Left lung (tissue), 10 donors: ENCODE data around the gene TOX2. TPM values are rescaled to one million over a fixed set of nuclear protein-coding genes. Genes with fewer than 3 reads are reported as not detected.

Experiments
- ATAC-seq: fragments of 200-7000 bp; cut with Tn5 transposase; one replicate; pipeline ENCODE4 v1.9.1; 2020; ENCODE audit warnings: moderate library complexity
- DNase-seq, 4 donors: peaks; one replicate each; pipeline ENCODE4 v3.0.0-alpha.2; 2013 to 2020
- H3K27ac ChIP-seq, 2 donors: fragments of 200-600 bp; sonication (generic) in 1 of 2; one replicate each; pipeline versions ENCODE4 v1.5.0 to v1.8.0; 2020 to 2021
- H3K27me3 ChIP-seq, 2 donors: fragments of 200-600 bp; sonication (generic) in 1 of 2; one replicate each; pipeline versions ENCODE4 v1.5.0 to v1.8.0; 2020 to 2021
- H3K36me3 ChIP-seq, 2 donors: fragments of 200-600 bp; sonication (generic) in 1 of 2; one replicate each; pipeline versions ENCODE4 v1.5.0 to v1.8.0; 2020 to 2021
- H3K4me1 ChIP-seq, 2 donors: fragments of 200-600 bp; one replicate each; pipeline ENCODE4 v1.8.0; 2021
- H3K4me3 ChIP-seq, 2 donors: fragments of 200-600 bp; sonication (generic) in 1 of 2; one replicate each; pipeline versions ENCODE4 v1.5.0 to v1.8.0; 2020 to 2021; ENCODE audit warnings: mild to moderate bottlenecking in 1 of 2
- H3K9me3 ChIP-seq, 2 donors: fragments of 200-600 bp; sonication (generic) in 1 of 2; one replicate each; pipeline versions ENCODE4 v1.5.0 to v1.8.0; 2020 to 2021
- intact Hi-C, 2 donors: fragments of 100-400 bp; cut with DNase I; formaldehyde crosslinking; loops; one replicate each; pipeline versions ENCODE4 v1.11.2 to v1.14.2; 2022
- polyA plus RNA-seq, 6 donors: library from polyadenylated mRNA; unstranded; fragments of 120-200 nt; gene quantifications; one replicate each; pipeline ENCODE4 v1.2.1, GENCODE V29; 2013; ENCODE audit not compliant: insufficient read length in 6 of 6
- total RNA-seq, 2 donors: library from RNA; stranded (reverse); fragmentation: NEBNext Ultra II Directional; extraction: Animal tissue kit (Norgen Biotek cat#: 25700); gene quantifications; one replicate each; pipeline ENCODE4 v1.2.1, GENCODE V29; 2021
- TF ChIP-seq, protein P1 (sequence below), 2 donors: fragments of 200-600 bp; sonication (generic) in 1 of 2; IDR thresholded peaks; one replicate each; pipeline versions ENCODE4 v1.5.0 to v1.8.0; 2021; ENCODE audit warnings: antibody characterized with exemption in 2 of 2
- donor health status: DM: no; HTN: yes; CAD: no.
- donor health status: DM: no; HTN: no; CAD: no.

Gene TOX2
- total and polyA plus RNA-seq, 8 donors = 14.5 to 61.1 (median 41.3) TPM

- TF ChIP-seq, protein P1, sequence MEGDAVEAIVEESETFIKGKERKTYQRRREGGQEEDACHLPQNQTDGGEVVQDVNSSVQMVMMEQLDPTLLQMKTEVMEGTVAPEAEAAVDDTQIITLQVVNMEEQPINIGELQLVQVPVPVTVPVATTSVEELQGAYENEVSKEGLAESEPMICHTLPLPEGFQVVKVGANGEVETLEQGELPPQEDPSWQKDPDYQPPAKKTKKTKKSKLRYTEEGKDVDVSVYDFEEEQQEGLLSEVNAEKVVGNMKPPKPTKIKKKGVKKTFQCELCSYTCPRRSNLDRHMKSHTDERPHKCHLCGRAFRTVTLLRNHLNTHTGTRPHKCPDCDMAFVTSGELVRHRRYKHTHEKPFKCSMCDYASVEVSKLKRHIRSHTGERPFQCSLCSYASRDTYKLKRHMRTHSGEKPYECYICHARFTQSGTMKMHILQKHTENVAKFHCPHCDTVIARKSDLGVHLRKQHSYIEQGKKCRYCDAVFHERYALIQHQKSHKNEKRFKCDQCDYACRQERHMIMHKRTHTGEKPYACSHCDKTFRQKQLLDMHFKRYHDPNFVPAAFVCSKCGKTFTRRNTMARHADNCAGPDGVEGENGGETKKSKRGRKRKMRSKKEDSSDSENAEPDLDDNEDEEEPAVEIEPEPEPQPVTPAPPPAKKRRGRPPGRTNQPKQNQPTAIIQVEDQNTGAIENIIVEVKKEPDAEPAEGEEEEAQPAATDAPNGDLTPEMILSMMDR (IDR thresholded peaks at IDR 0.05) = no peak
- ATAC-seq (no peak), DNase-seq (no peak)
- H3K27me3 ChIP-seq = no peaks in the 10 kb centered on the region
- no peaks in the 10 kb centered on the region for H3K4me1 ChIP-seq
- no peak overlapping the region for H3K27ac ChIP-seq
- no peaks in the 10 kb centered on the region for H3K9me3 ChIP-seq
- intact Hi-C loops = no loop called here
- H3K36me3 ChIP-seq = no peaks in the 10 kb centered on the region
- H3K4me3 ChIP-seq = no peak overlapping the region
Observed at GRCh38 chr20:44030394-44030793, 115.7 kb downstream of the TOX2 start.

- Histone ChIP-seq H3K27me3 (no peaks in the 10 kb centered on the region), H3K4me3 (no peak overlapping the region), H3K9me3 (no peaks in the 10 kb centered on the region), H3K27ac (no peak overlapping the region), H3K4me1 (no peaks in the 10 kb centered on the region), H3K36me3 (no peaks in the 10 kb centered on the region)
- DNase-seq (no peak), ATAC-seq (no peak)
- intact Hi-C loops = no loop called here
- TF ChIP-seq, protein P1 (IDR thresholded peaks at IDR 0.05) = no peak
Observed at GRCh38 chr20:44031001-44031574, 116.4 kb downstream of the TOX2 start.

DNA sequence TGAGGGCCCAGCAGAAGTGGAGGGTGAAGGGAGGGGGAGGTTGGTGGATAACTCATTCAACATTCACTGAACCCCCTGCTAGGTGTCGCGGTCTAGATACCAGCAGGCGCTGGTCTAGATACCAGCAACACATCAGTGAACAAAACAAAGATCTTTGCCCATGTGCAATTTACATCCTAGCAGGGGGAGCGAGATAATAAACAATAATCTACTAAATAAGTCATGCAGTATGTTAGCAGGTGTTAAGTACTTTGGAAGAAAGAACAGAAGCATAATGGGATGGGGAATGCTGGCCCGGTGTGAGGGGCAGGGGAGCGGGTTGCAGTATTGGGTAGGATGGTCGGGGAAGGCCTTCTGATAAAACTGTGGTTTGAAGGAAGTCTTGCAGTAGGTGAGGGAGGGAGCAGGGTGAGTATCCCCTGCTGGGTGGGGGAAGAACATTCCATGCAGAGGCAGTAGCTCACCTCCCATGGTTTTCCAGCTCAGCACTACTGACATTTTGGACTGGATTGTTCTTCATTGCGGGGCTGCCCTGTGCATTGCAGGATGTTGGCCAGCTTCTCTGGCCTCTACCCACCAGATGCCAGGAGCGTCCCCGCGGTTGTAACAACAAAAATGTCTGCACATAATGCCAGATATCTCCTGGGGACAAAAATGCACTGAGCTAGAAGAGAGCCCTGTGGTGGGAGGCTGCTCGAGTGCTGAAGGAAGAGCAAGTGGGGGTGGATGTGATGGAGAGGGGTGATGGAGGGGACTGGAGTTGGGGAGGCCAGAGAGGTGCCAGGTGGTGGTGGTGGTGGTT, 117.3 kb downstream of the TOX2 start:
- Histone ChIP-seq H3K4me1 (no peaks in the 10 kb centered on the region), H3K9me3 (no peaks in the 10 kb centered on the region), H3K27me3 (no peaks in the 10 kb centered on the region), H3K4me3 (no peak overlapping the region), H3K27ac (no peak overlapping the region), H3K36me3 (no peaks in the 10 kb centered on the region)
- ATAC-seq = no peak
- intact Hi-C loops = no loop called here
- TF ChIP-seq, protein P1 (IDR thresholded peaks at IDR 0.05) = no peak
- DNase-seq = no peak

DNA sequence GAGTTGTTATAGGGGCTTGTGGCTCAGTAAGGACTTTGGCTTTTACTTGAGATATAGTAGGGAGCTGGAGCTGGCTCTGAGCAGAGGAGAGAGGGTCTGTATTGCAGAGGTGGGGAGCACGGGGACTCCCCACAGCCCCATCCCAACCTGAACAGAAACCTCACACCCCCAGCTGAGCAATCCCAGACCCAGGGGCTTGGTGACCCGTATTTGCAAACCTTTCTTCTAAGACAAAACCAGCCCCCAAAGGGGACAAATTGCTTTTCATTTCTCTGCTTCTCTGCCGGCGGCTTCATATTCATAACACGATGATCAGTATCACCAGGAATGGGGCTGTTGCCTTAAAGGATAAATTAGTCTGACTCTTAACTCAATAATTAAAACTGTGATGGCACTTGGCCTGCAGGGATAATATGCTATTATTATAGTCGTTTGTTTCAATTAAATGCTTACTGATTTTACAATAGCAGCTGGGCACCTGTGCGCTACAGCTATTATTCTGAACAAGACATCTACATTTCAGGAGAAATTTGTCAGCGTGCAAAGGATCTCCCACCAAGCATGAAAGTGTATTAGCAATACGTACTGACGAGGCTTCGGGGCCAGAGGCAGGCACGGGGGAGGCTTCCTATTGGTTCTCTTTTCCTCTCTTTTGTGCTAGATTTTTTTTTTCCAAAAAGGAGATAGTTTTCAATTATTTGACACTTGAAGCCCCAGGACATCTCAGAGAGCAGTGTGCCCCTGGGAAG, 118.1 kb downstream of the TOX2 start:
- no peak for DNase-seq
- Histone ChIP-seq H3K27ac (no peak overlapping the region), H3K36me3 (no peaks in the 10 kb centered on the region), H3K27me3 (peaks cover 0 to under 1% of the 10 kb centered on the region in 2 donors), H3K4me1 (no peaks in the 10 kb centered on the region), H3K9me3 (no peaks in the 10 kb centered on the region), H3K4me3 (no peak overlapping the region)
- ATAC-seq = no peak
- TF ChIP-seq, protein P1 (IDR thresholded peaks at IDR 0.05) = no peak
- intact Hi-C loops = no loop called here

DNA sequence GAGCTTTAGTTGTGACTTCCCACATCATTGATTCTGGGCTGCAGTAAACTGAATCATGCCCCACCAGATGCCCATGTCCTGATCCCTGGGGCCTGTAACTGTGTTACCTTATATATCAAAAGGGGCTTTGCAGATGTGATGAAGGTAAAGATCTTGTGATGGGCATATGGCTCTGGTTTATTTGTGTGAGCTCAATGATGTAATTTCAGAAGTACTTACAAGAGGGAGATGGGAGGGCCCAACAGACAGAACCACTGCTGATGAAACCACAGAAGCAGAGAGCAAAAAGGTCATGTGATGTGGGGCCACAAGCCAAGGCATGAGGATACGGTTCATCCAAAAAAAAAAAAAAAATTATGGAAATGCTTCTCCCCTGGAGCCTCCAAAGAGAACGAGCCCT, 118.7 kb downstream of the TOX2 start:
- Histone ChIP-seq H3K4me1 (no peaks in the 10 kb centered on the region), H3K27ac (no peak overlapping the region), H3K9me3 (no peaks in the 10 kb centered on the region), H3K4me3 (no peak overlapping the region), H3K27me3 (peaks cover 0 to 6% of the 10 kb centered on the region in 2 donors), H3K36me3 (no peaks in the 10 kb centered on the region)
- intact Hi-C loops = no loop called here
- DNase-seq = no peak
- TF ChIP-seq, protein P1 (IDR thresholded peaks at IDR 0.05) = no peak
- ATAC-seq = no peak
